HepG2 (cell line): ENCODE data around the gene AMIGO1. TPM values are rescaled to one million over a fixed set of nuclear protein-coding genes. Genes with fewer than 3 reads are reported as not detected.

Source experiments
- ARID2 ChIP-seq: sonication (generic); formaldehyde crosslinking; IDR thresholded peaks from 2 replicates; pipeline ENCODE4 v1.8.1; 2022; ENCODE audit warnings: mild to moderate bottlenecking, missing genetic modification reagents, borderline replicate concordance
- ATF1 ChIP-seq: IDR thresholded peaks from 2 replicates; pipeline ENCODE4 v1.6.1; 2016; ENCODE audit warnings: mild to moderate bottlenecking, control low read depth
- CAMTA2 ChIP-seq: sonication (generic); formaldehyde crosslinking; IDR thresholded peaks from 2 replicates; pipeline ENCODE4 v1.4.0; 2020; ENCODE audit warnings: mild to moderate bottlenecking, missing genetic modification reagents, borderline replicate concordance
- CBX1 ChIP-seq: IDR thresholded peaks from one replicate; pipeline ENCODE4 v1.6.1; 2016; ENCODE audit warnings: antibody characterized with exemption, low read depth
- E2F2 ChIP-seq: sonication (generic); formaldehyde crosslinking; IDR thresholded peaks from 2 replicates; pipeline ENCODE4 v1.4.0; 2020; ENCODE audit warnings: missing genetic modification reagents, borderline replicate concordance
- EP300 ChIP-seq, 3 experiments: sonication (generic) in 1 of 3; formaldehyde crosslinking in 1 of 3; IDR thresholded peaks; 2 replicates each; pipeline versions ENCODE4 v1.5.1 to v1.6.1; 2011 to 2020; ENCODE audit warnings: low read depth in 2 of 3, low read length in 2 of 3, borderline replicate concordance in 1 of 3, improper control_type of control experiment in 1 of 3, mild to moderate bottlenecking in 1 of 3, missing genetic modification reagents in 1 of 3, moderate library complexity in 1 of 3
- HOXA9 ChIP-seq: sonication (generic); formaldehyde crosslinking; IDR thresholded peaks from 2 replicates; pipeline ENCODE4 v1.8.1; 2022; ENCODE audit warnings: missing genetic modification reagents, mild to moderate bottlenecking, moderate library complexity, borderline replicate concordance
- NCOA2 ChIP-seq: sonication (generic); formaldehyde crosslinking; IDR thresholded peaks from 2 replicates; pipeline ENCODE4 v1.8.0; 2022; ENCODE audit warnings: inconsistent platforms
- NFE2L2 ChIP-seq: fragments of 150-350 bp; IDR thresholded peaks from 2 replicates; pipeline ENCODE4 v1.6.1; 2014; ENCODE audit warnings: low read length
- NR1H2 ChIP-seq: sonication (generic); formaldehyde crosslinking; IDR thresholded peaks from 2 replicates; pipeline ENCODE4 v1.8.1; 2022; ENCODE audit warnings: low read depth, missing genetic modification reagents, borderline replicate concordance
- PHB2 ChIP-seq: fragments of 450-650 bp; IDR thresholded peaks from 2 replicates; pipeline ENCODE4 v1.6.1; 2018; ENCODE audit not compliant: partially characterized antibody
- POGZ ChIP-seq: sonication (generic); formaldehyde crosslinking; IDR thresholded peaks from 2 replicates; pipeline ENCODE4 v1.4.0; 2020; ENCODE audit warnings: mild to moderate bottlenecking, missing genetic modification reagents
- POLR2A ChIP-seq, 2 experiments: IDR thresholded peaks; 2 replicates each; pipeline ENCODE4 v1.6.1; 2011; ENCODE audit warnings: low read depth in 2 of 2, low read length in 2 of 2, mild to moderate bottlenecking in 1 of 2, moderate library complexity in 1 of 2; ENCODE audit not compliant: insufficient read depth in 1 of 2
- SMARCE1 ChIP-seq: fragments of 450-650 bp; IDR thresholded peaks from 2 replicates; pipeline ENCODE4 v1.6.1; 2017; ENCODE audit warnings: borderline replicate concordance
- SRSF1 ChIP-seq: fragments of 200-400 bp; formaldehyde crosslinking; optimal IDR thresholded peaks from 2 replicates; pipeline ENCODE3; 2017; ENCODE audit warnings: mild to moderate bottlenecking, low read depth, low read length, moderate library complexity
- TCF7 ChIP-seq: sonication (generic); IDR thresholded peaks from 2 replicates; pipeline ENCODE4 v1.6.1; 2016; ENCODE audit warnings: antibody characterized with exemption, low read depth
- TP53 ChIP-seq: sonication (generic); formaldehyde crosslinking; conservative IDR thresholded peaks from 2 replicates; pipeline ENCODE4 v1.4.0; 2020; ENCODE audit warnings: missing genetic modification reagents
- TRAFD1 ChIP-seq: sonication (generic); formaldehyde crosslinking; IDR thresholded peaks from 2 replicates; pipeline ENCODE4 v1.5.1; 2020; ENCODE audit warnings: missing genetic modification reagents, mild to moderate bottlenecking, borderline replicate concordance
- ZIK1 ChIP-seq: sonication (generic); formaldehyde crosslinking; IDR thresholded peaks from 2 replicates; pipeline ENCODE4 v1.5.0; 2020; ENCODE audit warnings: mild to moderate bottlenecking, low read depth, missing genetic modification reagents, borderline replicate concordance
- ZKSCAN5 ChIP-seq: sonication (generic); formaldehyde crosslinking; IDR thresholded peaks from 2 replicates; pipeline ENCODE4 v1.5.1; 2020; ENCODE audit warnings: mild to moderate bottlenecking, missing genetic modification reagents
- ZNF337 ChIP-seq: sonication (generic); formaldehyde crosslinking; IDR thresholded peaks from 2 replicates; pipeline ENCODE4 v1.5.1; 2020; ENCODE audit warnings: missing genetic modification reagents, low read depth, mild to moderate bottlenecking, borderline replicate concordance
- ZNF512 ChIP-seq: sonication (generic); formaldehyde crosslinking; IDR thresholded peaks from 2 replicates; pipeline ENCODE4 v1.4.0; 2020; ENCODE audit warnings: mild to moderate bottlenecking, missing genetic modification reagents
- ZNF546 ChIP-seq: sonication (generic); formaldehyde crosslinking; conservative IDR thresholded peaks from 2 replicates; pipeline ENCODE4 v1.8.1; 2023; ENCODE audit warnings: mild to moderate bottlenecking, missing genetic modification reagents
- ZNF567 ChIP-seq: sonication (generic); formaldehyde crosslinking; IDR thresholded peaks from 2 replicates; pipeline ENCODE4 v1.8.1; 2023; ENCODE audit warnings: mild to moderate bottlenecking, missing genetic modification reagents, borderline replicate concordance
- ZNF629 ChIP-seq: sonication (generic); formaldehyde crosslinking; conservative IDR thresholded peaks from 2 replicates; pipeline ENCODE4 v1.5.0; 2020; ENCODE audit warnings: missing genetic modification reagents
- polyA plus RNA-seq, 8 experiments: library from polyadenylated mRNA; depleted of rRNA in 3 of 8; stranded (reverse) in 7 of 8; unstranded in 1 of 8; fragments of >200 nt; fragmentation: Illumina TruSeq in 4 of 8; extraction: Trizol in 4 of 8; gene quantifications; 2 replicates each; pipeline versions ENCODE4 v1.2.1 to v1.2.3, GENCODE V29; 2011 to 2016; ENCODE audit warnings: low read depth in 4 of 8, missing spikeins in 1 of 8, mixed read lengths in 1 of 8; ENCODE audit not compliant: insufficient read depth in 1 of 8
- total RNA-seq, 5 experiments: library from RNA; depleted of rRNA; stranded (reverse); fragments of >200 nt; fragmentation: Illumina TruSeq; extraction: Trizol; gene quantifications; 2 replicates each; pipeline ENCODE4 v1.2.3, GENCODE V29; 2016; ENCODE audit warnings: low read depth in 1 of 5

The AMIGO1 gene
- total and polyA plus RNA-seq, 2 of the 13 experiments (the other 11 are each of a cell fraction or from before 2014, with no cell fraction given), result 0.40 to 1.3 TPM

GRCh38 chr1:109548321-109549267 lies 39.1 kb upstream of the AMIGO1 start, which contains the start of gene GNAI3 (continued):
- TF ChIP-seq POGZ, result peak; percentile 79
- TF ChIP-seq TRAFD1 (CRISPR knock-in tag), result 0 out of 2 replicates have a peak, but pooled peaks have one; percentile 65
- no peak for TF ChIP-seq CBX1
- TF ChIP-seq SRSF1, result peak; percentile 76
- TF ChIP-seq TCF7, result no peak
- TF ChIP-seq EP300 (IDR thresholded peaks at IDR 0.05; ENCODE audit: low read depth in 2 of 2, low read length in 2 of 2), result 0 out of 4 replicates have a peak, but pooled peaks of 1 of the 2 experiments have one; percentile 30
- TF ChIP-seq EP300 (CRISPR knock-in tag; IDR thresholded peaks at IDR 0.05; ENCODE audit: borderline replicate concordance), result 0 out of 2 replicates have a peak, but pooled peaks have one; percentile 42
- no peak; the same call in 1 of the 2 replicates for TF ChIP-seq ZNF337
- no peak for TF ChIP-seq HOXA9 (CRISPR knock-in tag)
- TF ChIP-seq NR1H2 (CRISPR knock-in tag), result no peak
- no peak for TF ChIP-seq NFE2L2
- TF ChIP-seq ZNF512, result no peak
- TF ChIP-seq TP53, result 0 out of 2 replicates have a peak, but pooled peaks have one; percentile 51
- TF ChIP-seq ATF1 (CRISPR knock-in tag), result peak; percentile 81
- TF ChIP-seq ZNF629 (CRISPR knock-in tag), result no peak
- TF ChIP-seq ZKSCAN5 (CRISPR knock-in tag), result peak; percentile 94
- no peak for TF ChIP-seq SMARCE1
- no peak for TF ChIP-seq PHB2
- peak; percentile 78; the same call in 1 of the 2 replicates for TF ChIP-seq E2F2 (CRISPR knock-in tag)
- no peak for TF ChIP-seq NCOA2 (CRISPR knock-in tag)
- TF ChIP-seq ZIK1 (CRISPR knock-in tag), result 0 out of 2 replicates have a peak, but pooled peaks have one; percentile 28
- TF ChIP-seq ARID2, result peak; percentile 61; the same call in 1 of the 2 replicates
- TF ChIP-seq POLR2A (IDR thresholded peaks at IDR 0.05; ENCODE audit: insufficient read depth in 1 of 2, low read depth in 2 of 2, low read length in 2 of 2), result peak; percentile 94 to 96
- peak; percentile 30; the same call in 1 of the 2 replicates for TF ChIP-seq CAMTA2 (CRISPR knock-in tag)
- TF ChIP-seq ZNF546 (CRISPR knock-in tag), result 0 out of 2 replicates have a peak, but pooled peaks have one; percentile 60
- TF ChIP-seq ZNF567 (CRISPR knock-in tag), result no peak
